Endometrium (tissue), 2 donors: ENCODE results near the gene PDE4D.
"Not testable (repeated sequence)": the region's sequence is repeated elsewhere in the genome, so short reads cannot be mapped to it uniquely, and the experiment has no call there.

Experiments
- FAIRE-seq: peaks from 2 replicates; lab custom pipeline; 2012; peaks lifted over from hg19 to GRCh38; lab: Jason Lieb, UNC
- donor health status: control.
- donor health status: control.

PDE4D gene

DNA sequence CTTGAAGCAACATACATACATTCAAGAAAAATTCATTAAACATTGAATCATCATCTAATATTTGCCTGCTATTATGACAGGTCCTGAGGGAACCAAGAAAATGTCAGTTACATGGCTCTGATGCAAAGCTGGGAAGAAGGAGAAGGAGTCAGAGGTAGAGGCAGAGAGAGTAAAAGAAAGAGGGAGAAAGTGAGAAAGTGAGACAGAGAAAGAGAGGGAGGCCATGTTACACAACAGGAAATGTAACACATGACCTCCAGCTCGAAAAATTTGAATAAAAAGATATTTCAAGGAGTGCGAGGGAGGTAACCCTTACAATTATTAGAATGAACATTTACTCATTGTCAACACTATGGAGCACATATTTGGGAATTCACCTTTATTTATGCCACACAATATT lies 189.7 kb downstream of the PDE4D start:
- FAIRE-seq = no peak

DNA sequence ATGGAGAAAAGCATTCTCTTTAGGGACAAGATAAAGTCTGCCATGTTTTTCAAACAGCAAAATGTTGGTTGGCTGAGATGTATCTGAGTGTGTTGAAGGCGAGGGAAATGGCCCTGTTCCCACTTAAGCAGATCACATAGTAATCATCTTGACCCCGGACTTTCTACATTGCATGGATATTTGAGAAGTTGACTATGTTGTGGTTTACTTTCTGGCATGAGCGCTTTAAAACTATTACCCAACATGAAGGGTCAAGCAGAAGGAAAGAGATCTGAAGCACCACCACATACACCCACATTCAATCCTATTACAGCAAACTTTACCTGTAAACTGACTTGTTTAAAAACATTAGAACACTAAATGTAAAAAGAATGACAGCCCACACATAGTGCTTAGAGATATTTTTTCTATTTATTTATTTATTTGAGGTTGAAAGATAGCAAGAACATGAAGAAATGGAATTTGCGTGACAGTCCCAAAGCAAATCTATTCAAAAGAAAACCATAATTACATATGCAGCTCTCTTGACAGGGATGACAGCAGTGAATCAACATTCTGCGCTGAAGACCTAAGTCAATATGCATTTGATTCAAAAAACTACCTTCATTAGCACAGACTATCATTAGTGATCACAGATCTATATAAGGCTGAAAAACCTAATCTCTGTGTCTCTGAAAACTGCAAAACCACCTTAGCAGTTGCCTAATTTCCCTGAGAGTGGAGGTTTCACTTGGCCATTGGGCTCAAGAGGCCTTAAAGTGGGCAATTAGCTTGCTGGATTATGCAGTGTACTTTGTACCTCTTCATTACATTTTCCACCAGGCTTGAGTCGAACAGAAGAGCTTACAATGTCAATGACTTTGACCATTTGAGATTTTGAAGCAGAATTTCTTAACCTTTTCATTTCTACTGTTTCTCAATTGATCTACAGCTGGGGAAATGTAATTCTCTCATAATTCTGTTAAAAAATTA lies 195.0 kb downstream of the PDE4D start:
- FAIRE-seq = no peak

DNA sequence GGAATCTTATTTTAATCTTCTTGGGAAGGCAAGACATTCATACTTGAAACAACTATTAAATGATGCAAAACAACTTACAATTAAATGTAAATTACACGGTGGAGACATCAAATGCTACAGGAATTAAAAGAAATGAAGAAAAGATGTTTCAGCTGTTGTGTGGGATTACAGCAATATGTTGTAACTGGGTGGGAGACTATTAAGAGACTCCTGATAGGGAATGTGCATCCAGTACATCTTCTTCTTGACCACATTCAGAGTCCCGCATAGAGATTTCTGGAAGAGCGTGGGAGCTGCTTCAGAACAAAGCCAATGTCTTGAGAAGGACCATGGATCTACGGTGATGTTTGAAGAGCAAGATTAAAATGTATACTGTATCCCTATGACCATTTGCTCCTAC lies 199.1 kb downstream of the PDE4D start:
- no peak for FAIRE-seq

DNA sequence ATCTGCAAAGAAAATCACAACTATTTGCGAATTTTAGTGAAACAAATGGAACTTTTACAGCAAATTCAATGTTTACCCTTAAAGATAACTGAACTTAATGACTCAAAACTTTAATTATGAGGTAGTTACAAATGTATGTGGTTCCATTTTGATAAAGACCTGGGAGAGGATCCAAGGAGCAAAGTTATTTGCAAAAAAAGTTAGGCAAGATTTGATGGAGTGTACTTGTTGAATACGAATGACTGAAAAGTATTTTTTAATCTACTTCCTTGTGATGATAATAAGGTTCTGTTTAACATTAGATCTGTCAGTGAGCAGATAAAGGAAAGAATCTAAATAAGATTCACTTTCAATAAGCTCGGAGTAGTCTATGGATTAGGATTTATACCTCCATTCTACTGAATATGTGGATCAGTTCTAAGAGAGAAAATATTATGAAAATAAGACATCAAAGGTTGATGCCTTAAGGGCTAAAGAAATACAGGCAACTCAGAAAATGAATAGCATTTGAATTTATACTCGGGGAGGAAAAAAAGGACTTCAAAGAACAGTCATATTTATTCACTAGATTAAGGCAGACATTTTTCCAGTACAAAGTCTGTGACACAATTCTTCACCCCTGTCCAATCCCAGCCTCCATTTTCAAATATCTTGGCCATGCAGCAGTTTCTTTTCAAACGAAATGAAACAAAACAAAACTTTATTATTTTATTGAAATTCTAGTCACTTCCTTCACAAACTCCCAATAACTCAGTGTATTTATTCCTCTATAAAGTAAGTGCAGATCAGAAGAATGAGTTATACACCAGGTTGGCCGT lies 199.8 kb downstream of the PDE4D start:
- FAIRE-seq = no peak

DNA sequence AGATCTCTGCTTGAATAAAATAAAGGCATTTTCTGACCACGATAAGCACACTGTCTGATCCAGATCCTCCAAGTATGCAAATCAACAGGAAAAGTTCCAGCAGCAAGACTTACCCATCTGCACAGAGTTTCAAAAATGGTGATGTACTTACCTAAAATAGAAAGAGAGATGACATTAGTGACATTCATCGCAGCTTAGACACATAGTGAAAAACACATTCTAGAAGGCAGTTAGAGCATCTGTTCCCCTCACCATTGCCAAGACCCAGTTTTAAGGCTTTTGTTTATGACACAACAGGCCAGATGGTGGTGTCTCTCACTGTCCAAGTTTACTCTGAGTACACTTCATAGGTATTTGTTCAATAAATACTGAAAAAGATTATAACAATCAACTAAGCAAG lies 207.7 kb downstream of the PDE4D start:
- no peak for FAIRE-seq

DNA sequence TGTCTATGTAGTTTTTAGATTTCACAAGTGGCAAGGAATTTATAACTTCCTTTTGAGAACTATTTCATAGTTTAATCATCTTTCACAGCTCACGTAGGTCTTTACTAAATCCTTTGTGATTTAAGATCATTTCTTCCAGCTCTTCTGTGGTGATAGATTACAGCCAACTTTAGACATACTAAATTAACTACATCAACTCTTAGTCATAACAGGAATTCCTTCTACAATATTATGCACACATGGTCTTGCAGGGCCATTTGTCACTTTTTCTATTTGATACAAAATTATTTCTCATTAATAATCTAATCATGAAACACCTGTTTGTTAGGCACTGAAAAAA lies 208.4 kb downstream of the PDE4D start:
- no peak for FAIRE-seq

DNA sequence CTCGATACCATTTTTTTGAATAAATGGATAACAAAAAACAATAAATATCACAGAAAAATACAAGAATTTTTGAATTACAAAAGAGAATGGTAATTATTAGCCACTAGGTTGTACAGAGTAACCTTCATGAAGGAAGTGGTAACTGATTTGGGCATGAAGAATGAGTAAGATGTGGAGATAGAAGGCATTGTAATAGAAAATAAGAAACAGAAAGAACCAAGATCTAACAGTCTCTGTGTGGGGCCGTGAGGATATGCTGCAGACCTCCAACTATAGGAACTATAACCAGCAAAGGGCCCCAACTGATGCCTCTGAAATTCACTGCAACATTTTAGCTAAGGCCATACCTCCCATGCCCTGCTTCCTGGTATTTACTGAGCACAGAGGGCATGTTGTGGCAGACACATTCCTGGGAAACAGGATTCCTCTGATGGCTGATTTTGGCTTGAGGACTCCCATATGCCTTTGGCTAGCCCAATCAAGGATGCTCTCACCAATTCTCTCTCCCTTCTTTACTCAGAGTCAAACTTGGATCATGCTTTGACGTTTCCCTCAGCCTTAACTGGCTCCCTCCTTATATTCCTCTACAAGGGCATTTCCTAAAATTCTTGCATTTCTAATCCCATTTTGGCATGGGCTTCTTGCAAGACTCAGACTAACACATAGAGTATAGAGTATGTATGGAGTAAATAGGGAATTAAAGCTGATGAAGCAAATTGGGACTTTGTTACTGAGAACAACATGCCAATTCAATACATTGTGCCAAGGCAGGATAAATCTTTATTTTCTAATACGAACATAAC lies 208.9 kb downstream of the PDE4D start:
- no peak for FAIRE-seq

DNA sequence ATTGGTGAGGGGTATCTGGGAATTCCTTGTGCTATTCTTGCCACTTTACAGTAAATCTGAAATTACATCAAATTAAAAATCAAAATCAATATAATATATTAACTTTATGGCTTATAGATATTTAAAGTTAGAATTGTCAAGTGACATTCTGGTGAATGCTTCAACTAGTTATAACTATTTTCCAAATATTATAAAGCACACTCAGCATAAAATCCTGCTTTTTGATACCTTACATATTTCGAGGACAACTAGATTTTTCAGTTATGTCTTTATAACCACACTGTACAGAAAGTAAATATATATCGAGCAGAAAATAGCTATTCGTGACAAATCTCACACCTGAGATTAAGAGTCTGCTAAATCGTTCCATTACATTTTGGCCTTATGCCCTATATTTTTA lies 210.2 kb downstream of the PDE4D start:
- FAIRE-seq = no peak

DNA sequence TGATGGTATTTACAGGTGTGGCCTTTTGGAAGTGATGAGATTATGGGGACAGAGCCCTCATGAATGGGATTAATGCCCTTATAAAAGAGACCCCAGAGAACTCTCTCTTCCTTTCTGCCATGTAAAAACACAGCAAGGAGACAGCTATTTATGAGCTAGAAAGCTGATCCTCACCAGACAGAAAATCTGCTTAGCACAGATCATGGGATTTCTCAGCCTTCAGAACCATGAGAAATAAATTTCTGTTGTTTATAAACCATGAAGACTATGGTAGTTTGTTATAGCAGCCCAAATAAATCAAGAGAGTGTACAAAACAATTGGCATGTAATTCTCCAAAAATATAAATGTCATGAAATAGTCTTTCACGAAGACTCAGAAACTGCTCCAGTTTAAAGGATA lies 211.0 kb downstream of the PDE4D start:
- FAIRE-seq = no peak

DNA sequence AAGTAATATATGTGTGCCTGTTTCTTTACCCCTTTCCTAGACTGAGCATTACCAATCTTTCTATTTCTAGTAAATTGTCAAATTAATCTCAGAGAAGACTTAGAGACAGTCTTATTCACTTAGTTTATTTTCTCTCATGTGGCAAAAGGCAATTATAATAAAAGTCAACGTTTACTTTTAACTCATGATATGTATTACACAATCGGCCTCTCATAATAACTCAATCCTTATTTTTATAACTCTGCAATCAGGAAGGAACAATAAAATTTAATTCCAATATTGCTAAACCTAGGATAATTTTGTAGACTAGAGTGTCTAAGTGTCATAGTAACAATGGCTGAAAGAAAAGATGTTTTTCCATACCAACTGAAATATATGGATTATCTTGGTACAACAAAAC lies 214.6 kb downstream of the PDE4D start:
- no peak for FAIRE-seq

DNA sequence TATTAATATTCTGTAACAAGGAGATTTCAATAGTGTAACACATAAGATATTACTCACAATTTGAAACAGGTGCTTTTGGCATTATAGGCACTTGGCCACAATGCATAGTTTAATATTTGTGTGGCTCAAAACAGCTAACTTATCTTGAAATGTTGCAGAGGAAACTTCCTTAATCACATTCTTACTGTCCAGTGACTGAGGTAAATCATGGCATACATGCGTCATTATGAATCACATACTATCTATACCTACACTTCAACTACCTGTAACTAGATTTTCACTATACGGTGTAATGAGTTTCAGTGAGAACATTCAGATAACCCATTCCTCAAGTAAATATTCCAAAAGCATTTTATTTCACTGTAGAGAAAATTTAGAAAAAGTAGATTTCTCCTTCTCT lies 218.8 kb downstream of the PDE4D start:
- FAIRE-seq = no peak

DNA sequence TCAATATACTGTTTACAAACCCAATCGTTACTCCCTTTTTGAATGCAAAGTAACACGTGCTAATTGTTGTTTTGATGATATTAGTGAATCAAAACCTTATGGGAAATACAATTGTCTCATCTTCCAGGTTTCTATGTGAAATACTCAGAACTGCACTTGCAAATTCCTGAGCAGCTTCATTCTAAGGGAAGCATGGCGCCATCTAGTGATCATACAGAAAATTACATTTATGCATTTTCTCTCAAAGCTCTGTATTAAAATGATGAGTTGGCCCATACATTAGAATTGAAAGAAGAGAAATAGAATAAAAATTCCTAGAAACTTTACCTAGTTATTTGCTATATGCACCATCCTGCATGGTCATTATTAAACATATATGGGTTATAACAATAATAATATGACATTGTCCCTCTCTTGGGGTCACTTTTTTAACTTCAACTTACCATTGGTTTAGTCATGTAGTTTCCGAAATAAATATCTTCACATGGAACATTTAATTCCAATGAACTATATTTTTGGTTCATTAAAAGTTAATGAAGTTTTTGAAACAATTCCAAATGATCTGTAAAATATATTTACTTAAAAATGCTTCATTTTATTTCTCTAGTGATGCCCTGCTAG lies 220.0 kb downstream of the PDE4D start:
- peak; percentile 89 for FAIRE-seq

DNA sequence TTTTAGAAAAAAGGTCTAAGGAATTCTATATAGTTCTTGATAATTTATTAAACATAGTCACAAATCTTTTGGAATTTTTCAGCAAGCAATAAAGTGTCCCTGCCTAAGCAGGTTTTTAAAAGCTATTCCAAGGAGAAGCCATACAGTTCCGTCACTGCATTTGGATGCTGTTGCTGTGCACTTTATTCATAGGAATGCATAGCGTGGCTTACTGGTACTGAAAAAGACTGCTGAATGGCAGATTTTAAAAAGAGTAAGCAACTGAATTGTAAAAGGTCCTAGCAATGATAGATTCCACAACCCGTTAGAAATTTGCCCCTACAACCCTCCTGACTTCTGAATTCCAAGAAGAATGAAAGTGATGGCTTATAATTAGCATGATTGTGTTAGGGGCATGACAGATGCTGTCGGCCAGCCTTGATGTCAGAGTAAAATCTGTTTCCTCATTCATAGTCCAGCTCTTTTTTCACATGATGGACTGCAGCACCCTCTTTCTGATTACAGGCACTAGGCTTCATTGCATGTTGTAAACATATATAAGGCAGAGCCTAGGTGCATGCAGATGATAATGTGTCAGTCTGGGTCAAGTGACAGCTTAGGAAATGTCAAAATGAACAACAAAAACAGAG lies 227.0 kb downstream of the PDE4D start:
- FAIRE-seq = no peak

DNA sequence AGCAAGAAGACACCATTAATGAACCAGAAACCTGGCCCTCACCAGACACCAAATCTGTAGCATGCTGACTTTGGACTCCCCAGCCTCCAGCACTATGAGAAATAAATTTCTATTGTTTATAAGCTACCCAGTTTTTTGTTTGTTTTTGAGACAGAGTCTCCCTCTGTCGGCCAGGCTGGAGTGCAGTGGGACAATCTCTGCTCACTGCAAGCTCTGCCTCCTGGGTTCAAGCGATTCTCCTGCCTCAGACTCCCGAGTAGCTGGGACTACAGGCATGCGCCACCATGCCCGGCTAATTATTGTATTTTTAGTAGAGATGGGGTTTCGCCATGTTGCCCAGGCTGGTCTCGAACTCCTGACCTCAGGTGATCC lies 227.7 kb downstream of the PDE4D start:
- not testable (repeated sequence) for FAIRE-seq

DNA sequence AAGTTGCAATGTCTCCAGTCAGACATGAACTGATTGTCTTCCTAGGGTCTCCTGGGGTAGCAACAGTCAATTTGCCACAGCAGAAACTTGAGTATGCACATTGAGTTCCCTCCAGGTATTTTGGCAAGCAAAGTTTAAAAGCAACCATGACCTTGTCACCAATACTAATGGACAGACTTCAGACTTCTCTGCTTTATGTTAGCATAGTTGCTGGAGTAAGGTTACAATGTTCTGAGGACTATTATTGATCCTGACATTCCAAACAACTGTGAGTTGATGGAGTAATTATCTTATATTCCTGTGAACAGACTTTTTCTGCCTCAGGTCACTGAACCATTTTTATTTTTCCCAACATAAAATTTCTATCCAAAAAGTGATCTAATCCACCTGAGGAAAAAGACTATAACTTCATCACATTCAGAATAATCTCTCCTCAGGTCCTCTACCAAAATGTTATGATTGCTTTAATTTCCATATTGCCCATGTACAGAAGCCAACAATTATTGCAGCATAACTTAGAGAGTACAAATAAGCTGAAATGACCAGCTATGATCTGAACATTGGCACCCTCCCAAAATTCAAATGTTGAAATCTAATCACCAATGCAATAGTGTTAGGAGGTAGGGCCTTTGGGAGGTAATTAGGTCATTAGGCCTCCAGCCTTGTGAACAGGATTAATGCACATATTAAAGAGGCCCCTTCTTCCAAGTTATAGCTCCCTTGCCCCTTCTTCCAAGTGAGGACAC lies 228.3 kb downstream of the PDE4D start:
- no peak for FAIRE-seq

DNA sequence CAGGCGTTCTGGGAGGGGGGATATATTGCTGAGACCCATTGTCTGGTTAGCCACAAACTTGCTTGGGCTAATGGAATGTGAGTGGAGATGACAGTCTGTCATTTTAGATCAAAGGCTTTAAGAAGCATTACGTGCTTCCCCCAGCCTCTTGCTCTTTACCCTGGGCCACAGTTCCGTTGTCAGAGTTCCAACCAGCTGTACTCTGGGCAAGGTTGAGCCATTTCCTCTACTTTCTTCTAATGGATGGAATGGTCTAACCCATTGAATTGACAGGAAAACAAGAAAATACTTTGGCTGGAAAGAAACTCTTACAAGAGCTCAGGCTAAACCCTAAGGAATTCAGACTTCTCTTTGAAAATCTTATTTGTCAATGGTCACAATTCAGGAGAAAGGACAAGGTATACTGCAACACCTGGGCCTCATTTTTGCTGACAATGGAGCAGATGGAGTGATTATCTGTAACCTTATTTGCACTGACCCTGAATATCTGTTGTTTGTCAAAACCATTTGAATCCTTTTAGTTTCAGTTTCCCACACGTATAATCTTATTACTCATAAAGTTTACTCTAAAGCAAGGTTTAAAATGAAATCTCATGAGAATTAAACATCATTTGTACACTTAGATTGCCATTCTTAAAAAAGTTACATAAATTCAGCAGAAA lies 231.4 kb downstream of the PDE4D start:
- no peak for FAIRE-seq

DNA sequence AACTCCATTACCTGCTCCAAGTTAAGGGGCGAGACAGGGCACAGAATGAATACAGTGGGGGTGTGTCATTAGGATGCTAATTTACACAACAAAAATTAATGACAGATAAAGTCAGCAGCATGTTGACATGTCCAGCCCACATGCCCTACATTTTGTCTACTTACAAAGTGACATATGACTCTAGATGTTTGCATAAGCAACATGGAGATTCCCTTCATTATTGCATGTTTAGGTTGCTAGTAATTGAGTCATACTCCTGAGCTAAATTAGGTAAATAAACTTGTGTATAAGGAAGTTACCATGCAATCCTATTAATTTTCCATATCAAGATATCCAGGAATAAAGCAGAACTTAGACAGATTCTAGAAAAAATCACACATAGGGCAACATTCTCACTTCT lies 232.2 kb downstream of the PDE4D start:
- no peak for FAIRE-seq

DNA sequence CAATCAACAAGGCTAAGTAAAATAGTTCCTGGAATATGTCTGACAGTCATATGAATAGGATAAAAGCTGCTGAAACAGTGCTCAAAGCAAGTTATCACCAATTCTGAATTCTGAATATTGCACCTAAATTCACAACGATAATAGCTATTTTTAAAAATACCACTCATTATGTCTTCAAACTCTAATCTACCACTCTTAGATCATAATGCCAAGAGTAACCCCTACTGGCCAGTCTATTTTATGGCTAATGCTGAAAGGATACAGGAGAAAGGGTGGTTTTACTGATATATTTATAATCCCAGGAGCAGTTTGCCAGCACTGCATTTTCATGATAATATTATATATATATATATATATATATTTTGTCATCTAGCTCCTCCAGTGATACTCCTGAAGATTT lies 232.8 kb downstream of the PDE4D start:
- FAIRE-seq = no peak

DNA sequence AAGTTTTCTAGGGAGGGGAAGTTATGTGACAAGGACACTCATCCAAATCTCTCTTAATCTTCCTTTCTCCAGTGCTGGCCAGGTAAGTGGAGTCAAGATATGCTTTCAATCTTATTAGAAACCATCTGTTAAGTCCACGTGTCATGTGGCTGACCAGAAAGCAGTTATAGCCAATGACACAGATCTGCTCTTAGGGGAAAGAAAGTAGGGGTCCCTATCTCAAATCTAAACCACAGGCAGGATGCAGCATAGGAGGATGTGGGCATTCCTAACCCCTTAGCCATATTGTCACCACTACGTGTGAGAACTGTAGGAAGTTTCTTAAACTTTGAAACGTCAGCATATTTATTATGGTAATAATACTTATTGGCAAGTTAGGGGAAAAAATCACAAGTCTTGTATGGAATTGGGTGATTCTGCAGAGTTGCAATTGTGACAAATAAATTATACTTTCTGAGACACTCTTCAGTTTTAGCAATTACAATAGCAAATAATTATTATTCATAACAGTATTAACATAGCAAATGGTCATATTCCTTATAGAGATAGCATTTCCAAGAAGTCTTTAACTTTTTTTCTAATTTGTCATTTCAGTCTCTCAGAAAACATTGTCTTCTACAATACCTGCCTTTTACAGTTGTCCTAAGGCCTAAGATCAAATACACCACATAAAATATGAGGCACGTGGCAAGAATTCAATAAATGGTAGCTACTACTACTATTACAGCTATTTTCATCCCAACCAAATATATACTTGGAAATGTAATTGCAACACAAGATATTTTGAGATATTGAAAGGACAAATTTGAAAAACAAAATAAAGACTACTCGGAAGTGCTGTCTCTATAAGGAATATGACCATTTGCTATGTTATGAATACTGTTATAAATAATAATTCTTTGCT lies 236.9 kb downstream of the PDE4D start:
- no peak for FAIRE-seq
